Thyroid gland (tissue), 4 donors: ENCODE results near the gene BLM. TPM values are rescaled to one million over a fixed set of nuclear protein-coding genes. Genes with fewer than 3 reads are reported as not detected.
"Not testable (repeated sequence)": the region's sequence is repeated elsewhere in the genome, so short reads cannot be mapped to it uniquely, and the experiment has no call there.

Source experiments
- DNase-seq, 2 donors: peaks; one replicate each; pipeline ENCODE4 v3.0.0-alpha.2; 2019
- H3K27ac ChIP-seq, 3 donors: fragments of 200-600 bp; sonication (generic); 1 replicate in 2 of 3; 2 replicates in 1 of 3; pipeline ENCODE4 v1.5.1; 2016 to 2019; ENCODE audit warnings: mild to moderate bottlenecking in 1 of 3, moderate library complexity in 1 of 3
- H3K27me3 ChIP-seq: fragments of 200-600 bp; sonication (generic); one replicate; pipeline ENCODE4 v1.5.1; 2019
- H3K36me3 ChIP-seq, 2 donors: fragments of 200-600 bp; sonication (generic); one replicate each; pipeline ENCODE4 v1.5.1; 2016 to 2019
- H3K4me1 ChIP-seq, 2 donors: fragments of 200-600 bp; sonication (generic); one replicate each; pipeline ENCODE4 v1.5.1; 2017 to 2019
- H3K4me3 ChIP-seq, 3 donors: fragments of 200-600 bp; sonication (generic); replicated peaks in 1 of 3; 1 replicate in 2 of 3; 2 replicates in 1 of 3; pipeline ENCODE4 v1.5.1; 2016; ENCODE audit warnings: mild to moderate bottlenecking in 1 of 3
- H3K9me3 ChIP-seq: fragments of 200-600 bp; sonication (generic); one replicate; pipeline ENCODE4 v1.5.1; 2017
- CTCF ChIP-seq, 6 experiments: fragments of 200-600 bp in 3 of 6; fragments of 450-650 bp in 3 of 6; sonication (generic) in 3 of 6; IDR thresholded peaks; one replicate each; pipeline ENCODE4 v1.5.1; 2016 to 2019; ENCODE audit warnings: antibody characterized with exemption in 6 of 6, mild to moderate bottlenecking in 2 of 6, inconsistent platforms in 1 of 6, moderate library complexity in 1 of 6
- POLR2A ChIP-seq, 2 donors: fragments of 450-650 bp; IDR thresholded peaks; one replicate each; pipeline ENCODE4 v1.6.1; 2017; ENCODE audit warnings: antibody characterized with exemption in 2 of 2, mild to moderate bottlenecking in 2 of 2, moderate library complexity in 1 of 2
- WGBS, 2 donors: methylation state at CpG; one replicate each; pipeline ENCODE4 v1.1.5; 2017; 5-methylcytosine and 5-hydroxymethylcytosine counted together
- intact Hi-C: fragments of 100-400 bp; cut with DNase I; formaldehyde crosslinking; loops from one replicate; pipeline ENCODE4 v1.15.1; 2023
- total RNA-seq, 4 donors: library from RNA; depleted of rRNA; stranded (reverse); fragments of >200 nt; gene quantifications; one replicate each; pipeline ENCODE4 v1.2.3, GENCODE V29; 2016

The BLM gene
- total RNA-seq, 4 donors from 2014 or later: 0.67 to 1.3 (median 1.2) TPM

GRCh38 chr15:90819390-90819789 lies 102.2 kb downstream of the BLM start:
- TF ChIP-seq CTCF (IDR thresholded peaks at IDR 0.05) (no peak), POLR2A (IDR thresholded peaks at IDR 0.05) (no peak)
- H3K4me1 ChIP-seq: peaks cover 0 to 1% of the 10 kb centered on the region in 2 donors
- no peak overlapping the region for H3K4me3 ChIP-seq
- WGBS, 2 donors: 65 to 80% methylated on average over 2 to 4 of the region's 6 CpGs
- H3K36me3 ChIP-seq: no peaks in the 10 kb centered on the region
- no peak overlapping the region for H3K27ac ChIP-seq
- peak; percentile 24 to 32 for DNase-seq
- intact Hi-C loops: no loop called here
- no peaks in the 10 kb centered on the region for H3K9me3 ChIP-seq
- no peaks in the 10 kb centered on the region for H3K27me3 ChIP-seq

- 79% methylated on average over 12 of the region's 12 CpGs; no CpG with 5 or more reads in 1 of the 2 donors for WGBS, 2 donors
- H3K27me3 ChIP-seq: no peaks in the 10 kb centered on the region
- H3K27ac ChIP-seq: no peak overlapping the region
- H3K4me3 ChIP-seq: no peak overlapping the region
- no peak for TF ChIP-seq CTCF (IDR thresholded peaks at IDR 0.05)
- no peak for TF ChIP-seq POLR2A (IDR thresholded peaks at IDR 0.05)
- no peaks in the 10 kb centered on the region for H3K36me3 ChIP-seq
- intact Hi-C loops: no loop called here
- H3K4me1 ChIP-seq: no peaks in the 10 kb centered on the region
- H3K9me3 ChIP-seq: no peaks in the 10 kb centered on the region
- no peak for DNase-seq
Measured at GRCh38 chr15:90819850-90820249, 102.7 kb downstream of the BLM start.

- no peak overlapping the region for H3K4me3 ChIP-seq
- 100% methylated on average over 4 to 7 of the region's 7 CpGs for WGBS, 2 donors
- intact Hi-C loops: no loop called here
- no peaks in the 10 kb centered on the region for H3K36me3 ChIP-seq
- no peak overlapping the region for H3K27ac ChIP-seq
- TF ChIP-seq CTCF (IDR thresholded peaks at IDR 0.05) (no peak), POLR2A (IDR thresholded peaks at IDR 0.05) (no peak)
- H3K4me1 ChIP-seq: no peaks in the 10 kb centered on the region
- H3K9me3 ChIP-seq: no peaks in the 10 kb centered on the region
- H3K27me3 ChIP-seq: no peaks in the 10 kb centered on the region
- DNase-seq: no peak
Measured at GRCh38 chr15:90820481-90820880, 103.3 kb downstream of the BLM start.

GRCh38 chr15:90822204-90822955 lies 105.2 kb downstream of the BLM start:
- intact Hi-C loops: no loop called here
- no peak for TF ChIP-seq POLR2A (IDR thresholded peaks at IDR 0.05)
- TF ChIP-seq CTCF (IDR thresholded peaks at IDR 0.05): no peak
- no peaks in the 10 kb centered on the region for H3K36me3 ChIP-seq
- DNase-seq: no peak
- H3K9me3 ChIP-seq: no peaks in the 10 kb centered on the region
- H3K4me1 ChIP-seq: no peaks in the 10 kb centered on the region
- 83 to 96% methylated on average over 7 to 8 of the region's 8 CpGs for WGBS, 2 donors
- H3K4me3 ChIP-seq: no peak overlapping the region
- H3K27me3 ChIP-seq: no peaks in the 10 kb centered on the region
- H3K27ac ChIP-seq: no peak overlapping the region

GRCh38 chr15:90823455-90823974 lies 106.4 kb downstream of the BLM start:
- DNase-seq: no peak

GRCh38 chr15:90825115-90825899 lies 108.2 kb downstream of the BLM start:
- H3K9me3 ChIP-seq, intact Hi-C loops, H3K4me3 ChIP-seq, H3K27ac ChIP-seq, H3K27me3 ChIP-seq, DNase-seq, H3K36me3 ChIP-seq: not testable (repeated sequence)
- H3K4me1 ChIP-seq: peaks cover under 1 to 17% of the 10 kb centered on the region in 2 donors
- WGBS, 2 donors: 91 to 93% methylated on average over 36 to 44 of the region's 49 CpGs

More at GRCh38 chr15:90823455-90823974, 106.4 kb downstream of the BLM start:
- H3K9me3 ChIP-seq: no peaks in the 10 kb centered on the region
- no peaks in the 10 kb centered on the region for H3K36me3 ChIP-seq
- WGBS, 2 donors: 84 to 96% methylated on average over 7 of the region's 7 CpGs
- TF ChIP-seq POLR2A (IDR thresholded peaks at IDR 0.05): no peak
- no peak for TF ChIP-seq CTCF (IDR thresholded peaks at IDR 0.05)
- intact Hi-C loops: no loop called here
- no peak overlapping the region for H3K27ac ChIP-seq
- peaks cover 0 to 1% of the 10 kb centered on the region in 2 donors for H3K4me1 ChIP-seq
- H3K4me3 ChIP-seq: no peak overlapping the region
- no peaks in the 10 kb centered on the region for H3K27me3 ChIP-seq

- DNase-seq, H3K36me3 ChIP-seq, H3K9me3 ChIP-seq, H3K4me3 ChIP-seq, intact Hi-C loops, H3K27me3 ChIP-seq, H3K27ac ChIP-seq: not testable (repeated sequence)
- 96% methylated on average over 24 to 26 of the region's 26 CpGs for WGBS, 2 donors
- peaks cover 6 to 22% of the 10 kb centered on the region in 2 donors for H3K4me1 ChIP-seq
Measured at GRCh38 chr15:90826206-90826885, 109.2 kb downstream of the BLM start.
